Activated T-helper 1 cell treated with Interleukin-2 at 50 U/mL for 16 hours (primary cell): Measurements from ENCODE around the gene JMJD8.
"Not testable (repeated sequence)": the region's sequence is repeated elsewhere in the genome, so short reads cannot be mapped to it uniquely, and the experiment has no call there.

ENCODE experiments used
- DNase-seq: peaks from one replicate; pipeline ENCODE4 v3.0.0-alpha.2; 2020; ENCODE audit warnings: low read depth

JMJD8 gene

GRCh38 chr16:708959-709358, 24.8 kb upstream of the JMJD8 start:
- no peak for DNase-seq

- DNase-seq: no peak
Measured at GRCh38 chr16:708019-708418, 23.9 kb upstream of the JMJD8 start.

- DNase-seq: no peak
Measured at GRCh38 chr16:707062-707538, 23.0 kb upstream of the JMJD8 start.

GRCh38 chr16:706189-707061, 22.3 kb upstream of the JMJD8 start:
- no peak for DNase-seq

- DNase-seq: no peak
Measured at GRCh38 chr16:705431-706188, 21.5 kb upstream of the JMJD8 start, which contains the start of gene FBXL16. TSS of gene FBXL16 (minus strand) at chr16:705801. CDS start at chr16:697405, 8,396 bp downstream.

- no peak for DNase-seq
Measured at GRCh38 chr16:704552-705380, 20.6 kb upstream of the JMJD8 start.

GRCh38 chr16:704047-704446, 19.9 kb upstream of the JMJD8 start:
- no peak for DNase-seq

GRCh38 chr16:703406-703805, 19.3 kb upstream of the JMJD8 start:
- DNase-seq: no peak

GRCh38 chr16:702341-702740, 18.2 kb upstream of the JMJD8 start:
- DNase-seq: no peak

- DNase-seq: no peak
Measured at GRCh38 chr16:700684-701584, 16.8 kb upstream of the JMJD8 start.

GRCh38 chr16:698911-699671, 15.0 kb upstream of the JMJD8 start:
- DNase-seq: no peak

- peak; percentile 74 for DNase-seq
Measured at GRCh38 chr16:695355-696089, 11.4 kb upstream of the JMJD8 start.

- no peak for DNase-seq
Measured at GRCh38 chr16:694863-695354, 10.8 kb upstream of the JMJD8 start.

- no peak for DNase-seq
Measured at GRCh38 chr16:694187-694862, 10.2 kb upstream of the JMJD8 start.

GRCh38 chr16:693766-694165, 9.6 kb upstream of the JMJD8 start:
- no peak for DNase-seq

GRCh38 chr16:693364-693763, 9.2 kb upstream of the JMJD8 start:
- no peak for DNase-seq

- DNase-seq: no peak
Measured at GRCh38 chr16:692356-693108, 8.4 kb upstream of the JMJD8 start.

GRCh38 chr16:691242-691641, 7.1 kb upstream of the JMJD8 start:
- DNase-seq: not testable (repeated sequence)
